NCI-H1694 (cell line): Measurements from ENCODE around the gene BRD9.
"Not testable (repeated sequence)": the region's sequence is repeated elsewhere in the genome, so short reads cannot be mapped to it uniquely, and the experiment has no call there.

Experiments used
- DNase-seq: peaks from one replicate; lab custom pipeline; 2025; lab: John Stamatoyannopoulos, UW

BRD9 gene

DNA sequence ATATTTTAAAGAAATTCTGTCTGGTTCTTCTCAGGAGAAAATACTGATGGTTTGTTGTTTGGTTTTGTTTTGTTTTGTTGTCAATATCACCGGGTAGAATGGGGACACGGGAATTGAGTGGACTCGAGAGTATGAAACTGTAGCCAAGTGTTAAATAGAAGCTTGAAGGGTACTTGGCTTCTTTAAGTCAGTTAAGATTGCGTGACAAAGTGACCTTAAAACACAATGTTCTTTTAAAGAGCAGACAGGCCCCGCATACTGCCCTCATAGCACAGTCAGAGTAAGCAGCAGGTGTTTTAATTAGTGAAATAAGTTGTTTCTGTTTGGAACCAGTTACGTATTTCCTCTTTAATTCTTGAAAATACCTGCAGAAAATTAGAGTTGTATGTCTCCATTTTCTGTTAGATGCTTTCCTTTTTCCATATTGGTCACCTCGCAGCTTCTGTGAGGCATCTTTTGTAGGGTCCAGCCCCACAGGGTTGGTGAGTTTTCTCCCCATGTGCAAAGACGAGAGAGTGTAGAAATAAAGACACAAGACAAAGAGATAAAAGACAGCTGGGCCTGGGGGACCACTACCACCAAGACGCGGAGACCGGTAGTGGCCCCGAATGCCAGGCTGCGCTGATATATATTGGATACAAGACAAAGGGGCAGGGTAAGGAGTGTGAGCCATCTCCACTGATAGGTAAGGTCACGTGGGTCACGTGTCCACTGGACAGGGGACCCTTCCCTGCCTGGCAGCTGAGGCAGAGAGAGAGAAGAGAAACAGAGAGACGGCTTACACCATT is 9.7 kb upstream of the BRD9 start:
- no peak for DNase-seq

DNA sequence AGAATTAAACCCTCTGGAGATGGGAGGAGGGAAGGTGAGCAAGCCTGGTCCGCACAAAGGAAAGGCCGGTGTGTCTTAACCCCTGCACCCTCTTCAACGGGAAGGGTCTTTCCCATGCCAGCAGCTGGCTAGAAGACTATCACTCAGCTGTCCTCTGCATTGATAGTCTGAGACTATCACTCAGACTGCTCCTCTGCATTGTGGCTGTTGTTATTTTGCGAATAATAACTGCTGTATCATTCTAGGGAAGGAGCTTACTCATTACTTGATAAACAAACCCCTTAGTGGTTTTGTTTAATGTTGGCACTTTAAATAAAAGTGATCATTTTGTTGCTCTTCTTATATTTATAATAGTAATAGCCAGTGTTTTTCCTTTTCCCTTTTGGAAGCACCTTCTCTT is 8.2 kb upstream of the BRD9 start:
- no peak for DNase-seq

DNA sequence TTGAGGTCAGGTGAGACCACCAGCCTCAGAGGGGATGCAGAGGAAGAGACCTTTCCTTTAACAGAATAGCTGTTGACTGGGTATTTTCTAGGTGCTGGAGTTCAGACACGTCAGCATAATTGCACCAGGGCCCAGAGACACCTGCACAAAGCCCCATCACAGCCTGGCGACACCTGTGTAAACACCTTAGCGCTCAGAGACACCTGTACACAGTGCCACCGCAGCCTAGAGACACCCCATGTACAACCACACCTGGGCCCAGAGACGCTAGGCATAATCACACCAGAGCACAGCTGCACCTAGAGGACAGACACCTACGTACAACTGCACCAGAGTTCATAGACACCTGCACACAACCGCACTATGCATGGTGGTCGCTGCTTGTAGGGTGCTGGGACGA is 1.1 kb upstream of the BRD9 start:
- DNase-seq, result no peak

DNA sequence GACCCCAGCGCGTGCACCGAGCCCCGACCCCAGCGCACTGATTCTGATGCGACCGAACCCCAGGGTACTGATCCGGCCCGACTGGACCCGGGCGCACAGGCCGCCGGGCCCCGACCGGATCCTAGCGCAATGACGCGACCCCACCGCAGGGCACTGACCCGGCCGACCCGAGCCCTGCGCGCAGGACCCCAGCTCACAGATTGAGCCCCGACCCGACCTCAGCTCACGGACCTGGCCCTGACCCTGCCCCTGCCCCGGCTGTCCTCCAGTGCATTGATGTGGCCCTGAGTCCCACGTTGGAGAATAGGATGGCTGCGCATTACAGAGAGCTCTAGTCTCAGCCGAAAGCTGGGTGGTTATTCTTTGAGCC is 521 bp upstream of the BRD9 start:
- DNase-seq, result no peak

DNA sequence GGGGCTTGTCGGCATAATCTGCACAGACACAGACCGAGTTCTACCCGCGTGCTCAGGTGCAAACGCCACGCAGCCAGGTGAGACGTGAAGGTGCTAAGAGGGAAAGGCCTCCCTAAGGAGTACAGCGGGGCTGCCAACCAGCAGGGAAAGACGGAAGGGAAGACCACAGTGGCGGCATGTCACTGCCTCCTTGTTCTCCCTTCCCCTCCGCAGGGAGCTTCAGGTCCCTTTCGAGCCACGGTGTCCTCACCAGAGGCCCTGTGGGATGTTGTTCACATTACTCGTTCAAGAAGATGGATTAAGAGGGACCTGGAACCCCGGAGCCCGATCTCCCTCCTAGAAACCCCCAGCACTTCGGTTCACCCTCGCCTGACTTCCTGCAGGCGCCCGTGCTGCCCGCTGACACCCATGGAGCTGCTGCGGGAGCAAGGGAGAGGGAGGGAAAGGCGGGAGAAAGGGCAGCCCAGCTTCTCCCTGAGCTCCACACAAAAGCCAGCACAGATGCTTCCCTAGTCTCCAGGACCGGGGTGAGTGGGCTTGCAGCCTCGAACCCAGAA is 686 bp downstream of the BRD9 start:
- peak; percentile 35 for DNase-seq

DNA sequence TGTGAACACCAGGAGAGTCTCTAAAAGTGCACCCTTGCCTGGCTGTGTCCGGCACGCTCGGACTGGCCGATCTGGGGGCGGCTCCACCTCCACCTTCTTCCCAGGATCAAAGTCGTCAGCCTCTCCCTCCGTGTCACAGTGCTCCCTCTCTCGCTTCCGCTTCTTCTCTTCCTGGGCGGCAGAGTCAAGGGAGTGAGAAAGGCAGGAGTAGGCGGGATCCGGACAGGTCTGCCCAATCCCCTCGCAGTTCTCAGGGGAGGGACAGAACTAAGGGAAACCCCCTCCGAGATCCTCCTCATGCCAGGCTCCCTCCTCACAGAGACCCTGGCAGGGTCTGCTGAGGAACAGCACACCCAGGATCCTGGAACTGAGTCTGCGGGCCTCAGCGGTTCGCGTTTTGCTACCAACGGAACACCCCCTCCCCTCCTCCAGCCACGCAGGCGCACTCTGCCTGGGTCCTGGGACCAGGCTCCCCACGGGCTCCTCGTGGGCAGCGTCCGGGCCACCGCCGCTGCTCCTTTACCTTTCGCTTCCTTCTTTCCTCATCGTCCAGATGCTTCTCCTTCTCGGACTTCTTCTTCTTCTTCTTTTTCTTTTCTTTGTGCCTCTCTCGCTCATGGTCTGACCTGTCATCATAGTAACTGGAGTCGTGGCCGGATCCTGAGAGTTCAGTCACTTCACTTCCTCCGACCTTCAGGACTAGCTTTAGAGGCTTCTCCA is 1.3 kb downstream of the BRD9 start:
- no peak for DNase-seq

DNA sequence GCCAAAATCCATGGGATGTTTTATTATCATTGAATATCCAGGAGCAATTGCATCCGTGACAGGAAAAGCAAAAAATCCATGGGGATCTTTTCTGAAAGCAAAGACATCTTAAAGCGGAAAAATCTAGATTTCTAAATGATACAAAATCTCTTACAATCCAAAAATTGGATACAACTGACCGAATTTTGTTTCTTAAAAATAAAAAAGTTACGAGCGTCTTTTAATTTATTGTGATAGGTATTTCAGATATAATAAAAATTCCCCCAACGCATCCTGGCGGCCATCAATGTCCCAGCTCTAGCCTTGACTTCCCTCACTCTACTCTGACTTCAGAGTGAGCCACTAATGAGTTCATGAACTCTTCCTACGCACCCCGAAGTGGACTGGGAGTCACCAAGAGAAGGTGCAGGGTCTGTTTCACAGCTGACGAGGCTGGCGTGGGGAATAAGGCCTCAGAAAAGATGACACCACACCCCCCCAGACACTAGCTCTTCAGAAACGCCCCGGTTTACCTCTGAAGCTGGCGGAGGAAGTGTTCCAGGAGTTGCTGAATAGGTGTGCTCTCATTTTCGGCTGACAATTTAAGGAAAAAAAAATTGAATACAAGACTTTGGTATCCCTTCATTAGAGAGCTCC is 3.4 kb downstream of the BRD9 start:
- DNase-seq, result no peak

DNA sequence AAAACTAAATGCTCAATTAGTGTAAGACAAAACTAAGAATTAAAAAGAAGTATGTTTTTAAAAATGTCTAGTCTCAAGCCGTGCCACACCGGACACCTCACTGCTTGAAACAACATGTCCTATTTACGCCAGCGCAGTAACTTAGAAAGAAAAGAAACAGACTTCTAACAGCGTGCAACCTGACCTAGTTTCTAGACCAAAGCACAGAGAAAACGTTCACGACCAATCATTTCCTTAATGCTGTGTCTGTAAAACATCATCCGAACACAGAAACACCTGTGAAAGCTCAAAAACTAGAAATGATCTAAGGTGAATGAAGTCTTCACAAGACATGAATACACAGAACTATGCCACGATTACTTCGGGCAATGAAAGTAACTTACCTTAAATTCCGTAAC is 4.0 kb downstream of the BRD9 start:
- DNase-seq, result no peak

DNA sequence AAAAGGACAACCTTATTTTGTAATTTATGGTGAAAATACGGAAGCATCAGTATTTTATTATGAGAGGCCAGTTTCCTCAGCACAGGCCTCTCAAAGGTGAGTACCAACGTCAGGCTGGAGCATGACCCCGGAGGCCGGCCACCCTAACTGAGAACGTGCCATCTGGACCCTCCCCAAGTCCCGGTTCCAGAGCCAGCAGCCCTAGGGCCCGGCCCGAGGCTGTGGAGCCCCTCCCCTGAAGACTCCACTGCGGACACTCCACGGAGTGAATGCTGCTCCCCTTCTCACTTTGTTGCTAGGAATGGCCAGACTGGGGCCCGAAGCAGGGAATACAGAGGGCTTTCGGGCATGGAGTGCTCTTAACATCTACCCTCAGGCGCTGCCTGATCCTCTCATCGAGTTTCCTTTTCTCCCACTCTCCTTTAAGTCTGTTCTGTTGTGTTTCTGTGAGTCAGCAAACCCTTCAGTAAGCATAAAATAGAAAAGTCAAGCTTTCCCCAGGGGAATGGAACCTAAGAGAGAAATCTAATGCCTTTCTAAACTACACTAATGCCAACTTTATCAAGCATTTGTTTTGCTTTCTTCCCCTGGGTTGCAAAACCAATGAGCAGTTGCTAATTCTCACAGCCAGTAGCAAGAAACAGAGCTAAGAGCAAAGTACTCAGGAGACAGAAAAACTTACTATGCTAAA is 4.5 kb downstream of the BRD9 start:
- no peak for DNase-seq

DNA sequence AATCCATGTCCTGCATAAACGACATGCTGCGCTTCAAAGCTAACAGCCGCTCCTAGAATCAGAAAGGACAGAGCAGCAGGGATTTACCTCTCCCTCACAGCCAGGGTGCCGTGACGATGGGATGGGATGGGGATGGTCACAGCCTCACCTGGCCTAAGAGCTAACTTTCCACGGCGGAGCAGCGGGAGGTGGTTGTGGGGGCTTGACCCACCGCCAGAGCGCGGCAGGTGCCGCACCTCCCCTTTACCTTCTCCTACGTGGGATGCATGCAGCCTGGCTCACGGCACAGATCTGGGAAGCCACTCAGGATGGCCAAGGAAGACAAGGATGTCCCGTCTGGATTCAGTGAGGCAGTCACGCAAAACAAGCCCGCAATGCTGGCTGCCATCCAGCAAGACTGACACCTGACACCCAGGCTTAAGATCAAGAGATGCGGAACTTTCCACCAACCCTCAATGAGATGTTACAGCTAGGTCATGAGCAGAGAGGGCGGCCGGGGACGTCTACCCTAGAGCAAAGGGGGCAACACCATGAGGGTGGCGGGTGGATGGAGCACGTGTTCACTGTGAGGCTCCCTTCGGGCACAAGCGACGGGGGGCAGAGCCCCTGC is 5.8 kb downstream of the BRD9 start:
- no peak for DNase-seq

DNA sequence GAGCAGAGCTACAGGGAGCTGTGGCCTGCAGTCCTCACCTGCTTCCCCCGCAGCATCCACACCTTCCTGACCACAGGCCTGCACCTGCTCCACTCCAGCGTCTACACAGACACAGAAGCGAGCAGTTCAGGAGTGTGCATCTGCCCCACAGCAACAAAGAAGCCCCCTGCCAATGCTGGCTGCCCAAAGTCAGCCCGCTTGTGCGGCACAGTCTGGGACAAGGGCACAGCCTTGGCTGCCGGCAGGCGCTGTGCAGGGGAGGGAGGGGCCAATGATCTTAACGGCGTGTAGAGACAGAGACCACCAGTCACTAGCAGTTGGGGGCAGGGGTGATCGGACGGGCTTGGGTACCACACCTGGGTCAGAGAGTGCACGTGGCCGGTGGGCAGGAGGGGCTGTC is 6.6 kb downstream of the BRD9 start:
- DNase-seq, result no peak

DNA sequence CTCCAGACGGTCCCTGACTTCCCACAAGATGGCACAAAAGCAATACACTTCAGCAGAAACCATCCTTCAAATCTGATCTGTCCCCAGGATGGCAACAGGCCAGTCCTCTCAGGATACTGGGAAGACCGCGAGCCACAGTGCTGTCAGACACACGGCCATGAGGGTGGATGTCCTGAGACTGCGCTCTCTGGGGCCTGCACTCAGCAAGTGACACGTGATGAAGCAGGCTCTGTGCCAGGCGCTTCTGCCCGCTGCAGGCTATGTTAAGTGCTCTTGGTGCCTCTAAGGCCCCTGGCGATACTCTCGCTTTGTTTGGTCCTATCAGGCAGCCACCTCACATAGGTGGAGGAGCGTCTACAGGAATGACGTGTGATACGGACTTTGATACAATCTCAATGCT is 7.1 kb downstream of the BRD9 start:
- no peak for DNase-seq

DNA sequence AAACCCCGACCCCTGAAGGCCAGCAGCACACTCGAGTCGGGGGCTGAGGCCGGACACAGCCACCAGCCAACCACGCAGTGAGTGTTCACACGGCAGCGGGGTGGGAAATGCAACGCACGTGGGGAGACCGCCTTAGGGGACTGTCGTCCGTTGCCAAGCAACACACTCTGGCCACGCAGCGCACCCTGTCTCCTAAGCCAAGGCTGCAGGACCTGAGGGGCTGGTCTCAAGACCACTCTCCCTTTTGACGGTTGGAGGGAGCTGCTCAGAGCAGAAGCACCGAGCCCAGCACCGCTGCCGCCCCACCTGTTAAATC is 7.5 kb downstream of the BRD9 start:
- no peak for DNase-seq

DNA sequence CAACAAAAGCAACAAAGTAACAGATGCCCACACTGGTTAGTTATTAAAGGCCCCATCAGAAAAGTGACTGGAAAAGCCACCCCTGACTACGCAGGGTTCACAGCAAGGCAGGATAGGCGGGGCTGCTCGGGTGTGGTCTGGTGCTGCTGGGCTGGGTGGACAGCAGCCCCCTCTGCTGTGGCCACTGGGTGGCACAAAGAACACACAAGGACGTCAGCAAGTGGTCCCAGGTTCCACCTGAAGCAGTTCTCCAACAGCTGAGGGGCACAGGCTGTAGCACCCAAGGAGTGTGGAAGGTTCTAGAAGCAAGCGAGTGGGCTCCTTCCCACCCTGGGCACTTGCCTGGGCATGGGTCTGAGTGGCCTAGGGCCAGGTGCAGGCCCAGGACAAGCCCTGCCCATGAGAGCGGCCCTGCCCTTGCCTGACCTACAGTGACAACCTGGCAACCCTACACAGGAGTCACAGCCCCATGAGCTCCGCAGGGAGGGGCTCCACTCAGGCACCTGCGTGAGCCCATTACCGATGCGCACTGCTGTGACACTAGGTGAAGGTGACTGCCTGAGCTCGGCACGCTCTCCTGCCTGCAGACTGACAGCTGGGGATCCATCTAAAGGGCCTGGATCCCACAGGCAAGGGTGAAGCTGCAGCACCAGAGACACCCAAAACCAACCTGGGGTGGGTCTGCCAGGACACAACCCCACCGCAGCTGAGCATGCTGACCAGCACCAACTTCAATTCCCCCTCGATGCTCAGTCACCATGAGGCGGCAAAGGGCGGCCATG is 8.1 kb downstream of the BRD9 start:
- DNase-seq, result no peak

DNA sequence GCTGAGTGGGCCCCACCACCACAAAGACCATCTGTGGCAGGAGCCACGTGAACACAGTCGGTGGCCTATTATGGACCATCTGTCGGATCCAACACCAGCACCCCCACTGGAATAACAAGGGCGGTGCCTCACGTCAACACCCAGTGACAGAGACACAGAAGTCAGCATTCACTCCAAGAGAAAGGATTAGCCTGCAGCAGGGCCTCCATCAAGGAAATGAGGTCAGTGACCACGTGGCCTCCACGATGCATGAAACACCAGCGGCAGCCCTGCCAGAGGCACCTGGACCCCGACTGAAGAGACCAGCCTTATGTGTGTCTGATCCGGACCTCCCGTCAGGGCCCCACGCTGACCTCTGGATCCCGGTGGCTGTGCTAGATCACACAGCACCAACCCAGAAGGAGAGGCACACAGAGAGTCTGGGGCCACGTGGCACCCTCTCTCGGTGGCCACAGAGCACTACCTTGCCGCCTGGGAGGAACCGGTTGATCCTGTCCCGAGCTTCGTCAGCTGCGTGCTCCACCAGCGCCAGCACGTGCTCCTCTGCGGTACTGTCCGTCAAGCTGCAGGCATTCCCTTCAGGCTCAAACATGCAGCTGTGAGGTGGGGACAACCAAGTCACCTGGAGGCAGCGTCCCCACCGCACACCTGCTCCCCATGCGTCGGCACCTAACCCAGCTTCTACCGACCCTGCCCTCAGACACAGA is 9.0 kb downstream of the BRD9 start:
- DNase-seq, result no peak

DNA sequence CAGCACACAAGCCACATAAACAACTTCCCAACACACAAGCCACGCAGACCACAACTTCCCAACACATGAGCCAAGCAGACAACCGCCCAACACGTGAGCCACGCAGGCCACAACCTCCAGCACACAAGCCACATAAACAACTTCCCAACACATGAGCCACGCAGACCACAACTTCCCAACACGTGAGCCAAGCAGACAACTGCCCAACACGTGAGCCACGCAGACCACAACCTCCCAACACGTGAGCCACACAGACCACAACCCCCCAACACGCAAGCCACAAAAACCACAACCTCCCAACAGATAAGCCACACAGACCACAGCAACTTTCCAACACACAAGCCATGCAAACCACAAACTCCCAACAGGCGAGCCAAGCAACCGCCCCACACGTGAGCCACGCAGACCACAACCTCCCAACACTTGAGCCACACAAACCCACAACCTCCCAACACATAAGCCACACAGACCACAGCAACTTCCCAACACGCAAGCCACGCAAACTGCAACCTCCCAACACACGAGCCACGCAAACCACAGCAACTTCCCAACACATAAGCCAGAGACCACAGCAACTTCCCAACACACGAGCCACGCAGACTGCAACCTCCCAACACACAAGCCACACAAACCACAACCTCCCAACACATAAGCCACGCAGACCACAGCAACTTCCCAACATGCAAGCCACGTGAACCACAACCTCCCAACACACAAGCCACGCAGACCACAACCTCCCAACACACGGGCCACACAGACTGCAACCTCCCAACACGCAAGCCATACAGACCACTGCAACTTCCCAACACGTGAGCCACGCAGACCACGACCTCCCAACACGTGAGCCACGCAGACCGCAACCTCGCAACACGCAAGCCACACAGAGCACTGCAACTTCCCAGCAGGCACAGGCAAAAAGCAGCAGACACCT is 10.1 kb downstream of the BRD9 start:
- no peak for DNase-seq

DNA sequence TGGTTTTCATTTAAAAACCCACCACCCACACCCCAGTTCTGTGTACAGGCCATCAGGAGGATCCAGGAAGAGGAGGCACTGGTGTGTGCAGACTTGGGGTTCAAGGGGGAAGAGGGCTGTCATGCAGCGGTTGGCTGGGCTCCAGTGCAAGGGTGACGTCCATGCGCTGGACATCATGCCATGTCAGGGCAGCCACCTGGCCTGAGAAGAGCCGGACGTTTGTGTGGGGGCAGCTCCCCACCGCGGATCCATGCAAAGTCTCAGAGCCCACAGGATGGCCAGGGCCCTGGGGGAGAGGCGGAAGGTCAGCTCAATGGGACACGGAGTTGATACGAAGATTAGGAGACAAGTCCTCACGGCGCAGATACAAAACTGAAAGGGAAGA is 11.1 kb downstream of the BRD9 start:
- no peak for DNase-seq

DNA sequence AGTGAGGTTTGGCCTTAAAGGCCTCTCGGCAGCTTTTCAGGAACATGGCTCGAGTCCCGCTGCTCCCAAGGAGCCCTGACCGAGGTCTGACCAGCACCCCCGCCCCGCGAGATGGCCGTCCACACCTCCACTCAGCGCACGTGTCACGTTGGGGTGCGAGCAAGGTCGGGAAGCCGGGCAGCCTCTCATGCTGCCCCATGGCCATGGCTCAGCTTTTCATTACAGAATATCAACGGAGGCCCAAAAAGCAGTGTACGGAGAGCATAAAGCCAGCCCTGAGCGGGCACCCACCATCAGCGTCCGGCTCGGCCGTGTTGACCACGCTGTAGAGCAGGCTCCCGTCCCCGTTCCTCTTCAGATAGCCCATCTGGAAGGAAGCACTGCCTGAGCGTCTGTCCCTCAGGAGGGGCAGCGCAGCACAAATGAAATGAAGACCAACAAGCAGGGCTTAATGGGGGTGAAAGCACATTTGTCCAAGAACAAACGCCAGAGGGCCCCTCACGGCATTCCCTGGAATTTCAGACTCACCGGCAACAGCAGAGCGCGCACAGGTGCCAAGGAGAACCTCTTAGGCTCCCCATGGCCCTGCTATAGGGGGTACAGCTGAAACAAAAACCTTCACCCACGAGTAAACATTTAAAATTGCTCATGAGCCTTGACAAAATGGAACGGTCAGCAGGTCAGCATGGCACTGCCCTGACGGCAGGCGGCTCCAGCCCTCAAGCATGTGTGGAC is 11.6 kb downstream of the BRD9 start:
- no peak for DNase-seq

DNA sequence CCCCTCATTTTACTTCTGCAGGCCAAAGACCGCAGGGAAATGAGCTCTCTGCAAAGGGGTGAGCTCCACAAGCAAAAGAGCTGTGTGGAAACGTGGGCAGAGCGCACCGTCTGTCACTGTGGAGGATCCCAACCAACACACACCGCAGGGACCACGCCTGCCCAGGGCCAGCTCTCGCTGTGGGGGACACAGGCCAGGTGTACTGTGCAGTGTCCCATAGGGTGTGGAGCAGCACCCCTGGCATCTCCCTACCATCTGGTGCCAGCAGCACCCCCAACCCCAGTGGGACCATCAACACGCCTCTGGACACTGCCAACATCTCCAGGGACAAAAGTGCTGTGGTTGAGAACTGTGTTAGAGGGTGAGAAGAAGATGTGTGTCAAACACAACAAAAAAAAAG is 13.9 kb downstream of the BRD9 start:
- DNase-seq, result not testable (repeated sequence)
